GM21381 (cell line): ENCODE data around the gene COL5A1.

Source experiments
- ATAC-seq: cut with Tn5 transposase; IDR thresholded peaks from one replicate; pipeline ENCODE4 v1.9.1; 2021; ENCODE audit warnings: mild to moderate bottlenecking, moderate library complexity; ENCODE audit not compliant: unreplicated experiment

Gene COL5A1

GRCh38 chr9:134758949-134759607 lies 117.5 kb downstream of the COL5A1 start:
- no peak for ATAC-seq

GRCh38 chr9:134759913-134760312 lies 118.3 kb downstream of the COL5A1 start:
- ATAC-seq = no peak

GRCh38 chr9:134760750-134761420 lies 119.3 kb downstream of the COL5A1 start:
- ATAC-seq = no peak

GRCh38 chr9:134764473-134765269 lies 123.1 kb downstream of the COL5A1 start:
- no peak for ATAC-seq

GRCh38 chr9:134765785-134766184 lies 124.2 kb downstream of the COL5A1 start:
- ATAC-seq = no peak

GRCh38 chr9:134766587-134766986 lies 125.0 kb downstream of the COL5A1 start:
- ATAC-seq = no peak

GRCh38 chr9:134768332-134768708 lies 126.7 kb downstream of the COL5A1 start:
- no peak for ATAC-seq

- no peak for ATAC-seq
These were observed 127.2 kb downstream of the COL5A1 start for GRCh38 chr9:134768709-134769351.

GRCh38 chr9:134770972-134771971 lies 129.7 kb downstream of the COL5A1 start:
- no peak for ATAC-seq

GRCh38 chr9:134772331-134772730 lies 130.7 kb downstream of the COL5A1 start:
- ATAC-seq = no peak

- ATAC-seq = no peak
These were observed 132.2 kb downstream of the COL5A1 start for GRCh38 chr9:134773842-134774241.

GRCh38 chr9:134774410-134774809 lies 132.8 kb downstream of the COL5A1 start:
- ATAC-seq = no peak

- no peak for ATAC-seq
These were observed 133.7 kb downstream of the COL5A1 start for GRCh38 chr9:134775081-134775951.

- ATAC-seq = no peak
These were observed 134.6 kb downstream of the COL5A1 start for GRCh38 chr9:134776080-134776796.

GRCh38 chr9:134777153-134777552 lies 135.6 kb downstream of the COL5A1 start:
- ATAC-seq = no peak

- ATAC-seq = no peak
These were observed 136.6 kb downstream of the COL5A1 start for GRCh38 chr9:134778156-134778555.

GRCh38 chr9:134778841-134779411 lies 137.3 kb downstream of the COL5A1 start:
- ATAC-seq = no peak

- ATAC-seq = no peak
These were observed 138.0 kb downstream of the COL5A1 start for GRCh38 chr9:134779640-134780039.
